ENCODE results near the gene TAS2R20. TPM values are rescaled to one million over a fixed set of nuclear protein-coding genes. Genes with fewer than 3 reads are reported as not detected.

The TAS2R20 gene
- total RNA-seq, 1 donor from 2014 or later, result 5.0 TPM

- no peak for TF ChIP-seq CTCF (IDR thresholded peaks at IDR 0.05; ENCODE audit: unreplicated experiment)
- Mint-ChIP-seq H3K27ac (no peak overlapping the region), H3K9me3 (peaks cover 4% of the 10 kb centered on the region), H3K27me3 (ENCODE audit: low read depth) (no peaks in the 10 kb centered on the region), H3K4me3 (no peak overlapping the region), H3K4me1 (no peaks in the 10 kb centered on the region), H3K36me3 (peaks cover 3% of the 10 kb centered on the region)
- no peak for DNase-seq (ENCODE audit: low spot score in 2 of 2, unreplicated experiment in 2 of 2)
Observed at GRCh38 chr12:10968765-10969456, 29.2 kb downstream of the TAS2R20 start.

GRCh38 chr12:10967409-10967808 is 30.7 kb downstream of the TAS2R20 start:
- no peak for TF ChIP-seq CTCF (IDR thresholded peaks at IDR 0.05; ENCODE audit: unreplicated experiment)
- Mint-ChIP-seq H3K27ac (peak overlapping the region; percentile 35), H3K4me1 (no peaks in the 10 kb centered on the region)

GRCh38 chr12:10966314-10966713 is 31.8 kb downstream of the TAS2R20 start:
- Mint-ChIP-seq H3K27me3 (ENCODE audit: low read depth) (no peaks in the 10 kb centered on the region), H3K36me3 (peaks cover 9% of the 10 kb centered on the region), H3K4me3 (no peak overlapping the region), H3K4me1 (no peaks in the 10 kb centered on the region), H3K27ac (no peak overlapping the region), H3K9me3 (peaks cover 9% of the 10 kb centered on the region)
- no peak for DNase-seq (ENCODE audit: low spot score in 2 of 2, unreplicated experiment in 2 of 2)
- TF ChIP-seq CTCF (IDR thresholded peaks at IDR 0.05; ENCODE audit: unreplicated experiment), result no peak

More at GRCh38 chr12:10967409-10967808, 30.7 kb downstream of the TAS2R20 start:
- H3K9me3 Mint-ChIP-seq, result peaks cover 9% of the 10 kb centered on the region
- no peak for DNase-seq (ENCODE audit: low spot score in 2 of 2, unreplicated experiment in 2 of 2)
- peaks cover 7% of the 10 kb centered on the region for H3K36me3 Mint-ChIP-seq
- no peaks in the 10 kb centered on the region for H3K27me3 Mint-ChIP-seq (ENCODE audit: low read depth)
- H3K4me3 Mint-ChIP-seq, result no peak overlapping the region

- H3K36me3 Mint-ChIP-seq, result peaks cover 9% of the 10 kb centered on the region
- H3K27me3 Mint-ChIP-seq (ENCODE audit: low read depth), result no peaks in the 10 kb centered on the region
- H3K4me1 Mint-ChIP-seq, result no peaks in the 10 kb centered on the region
- peaks cover 9% of the 10 kb centered on the region for H3K9me3 Mint-ChIP-seq
- TF ChIP-seq CTCF (IDR thresholded peaks at IDR 0.05; ENCODE audit: unreplicated experiment), result no peak
- no peak overlapping the region for H3K4me3 Mint-ChIP-seq
- no peak for DNase-seq (ENCODE audit: low spot score in 2 of 2, unreplicated experiment in 2 of 2)
- H3K27ac Mint-ChIP-seq, result no peak overlapping the region
Observed at GRCh38 chr12:10965476-10965875, 32.6 kb downstream of the TAS2R20 start.

- H3K9me3 Mint-ChIP-seq, result peaks cover 35% of the 10 kb centered on the region
- no peaks in the 10 kb centered on the region for H3K27me3 Mint-ChIP-seq (ENCODE audit: low read depth)
- DNase-seq (ENCODE audit: low spot score in 2 of 2, unreplicated experiment in 2 of 2), result no peak
- H3K27ac Mint-ChIP-seq, result no peak overlapping the region
- peaks cover 40% of the 10 kb centered on the region for H3K36me3 Mint-ChIP-seq
- H3K4me1 Mint-ChIP-seq, result no peaks in the 10 kb centered on the region
- TF ChIP-seq CTCF (IDR thresholded peaks at IDR 0.05; ENCODE audit: unreplicated experiment), result no peak
- no peak overlapping the region for H3K4me3 Mint-ChIP-seq
Observed at GRCh38 chr12:10960211-10960610, 37.9 kb downstream of the TAS2R20 start.

All from mesothelial cell of epicardium (in vitro differentiated cells).